ENCODE results near the gene ZNF264.
A peak's percentile ranks its signal among the peaks of the same experiment; 100 is the strongest.
"Not testable (repeated sequence)": the region's sequence is repeated elsewhere in the genome, so short reads cannot be mapped to it uniquely, and the experiment has no call there.

Gene ZNF264

GRCh38 chr19:57191141-57192076, at the start of gene ZNF264:
Gene ZNF264, plus strand, starts transcription at chr19:57191500. Its CDS starts 414 bp downstream, at chr19:57191914.
- DNase-seq = peak; percentile 87

- no peak for DNase-seq
These were observed 49.6 kb upstream of the ZNF264 start for GRCh38 chr19:57141699-57142098.

GRCh38 chr19:57152921-57153320, 38.4 kb upstream of the ZNF264 start:
- DNase-seq = no peak

- no peak for DNase-seq
These were observed 29.2 kb upstream of the ZNF264 start for GRCh38 chr19:57161985-57162539.

- no peak for DNase-seq
These were observed 25.5 kb upstream of the ZNF264 start for GRCh38 chr19:57165846-57166245.

GRCh38 chr19:57167385-57167784, 23.9 kb upstream of the ZNF264 start, which contains the start of gene DUXA:
Gene DUXA, minus strand, starts transcription at chr19:57167485. Its CDS starts 42 bp downstream, at chr19:57167443.
- no peak for DNase-seq

GRCh38 chr19:57171551-57172081, 19.7 kb upstream of the ZNF264 start:
- no peak for DNase-seq

- no peak for DNase-seq
These were observed 999 bp upstream of the ZNF264 start for GRCh38 chr19:57190301-57190700.

- no peak for DNase-seq
These were observed 749 bp downstream of the ZNF264 start for GRCh38 chr19:57192077-57192420.

- DNase-seq = no peak
These were observed 1.7 kb downstream of the ZNF264 start for GRCh38 chr19:57192993-57193392.

GRCh38 chr19:57197874-57198273, 6.6 kb downstream of the ZNF264 start:
- not testable (repeated sequence) for DNase-seq

- DNase-seq = no peak
These were observed 10.9 kb downstream of the ZNF264 start for GRCh38 chr19:57202160-57202559.

- DNase-seq = no peak
These were observed 19.1 kb downstream of the ZNF264 start for GRCh38 chr19:57210381-57210780.

GRCh38 chr19:57212109-57212508, 20.8 kb downstream of the ZNF264 start:
- DNase-seq = no peak

GRCh38 chr19:57227502-57227901, 36.2 kb downstream of the ZNF264 start:
- DNase-seq = no peak

GRCh38 chr19:57231686-57232085, 40.4 kb downstream of the ZNF264 start:
- no peak for DNase-seq

- no peak for DNase-seq
These were observed 41.9 kb downstream of the ZNF264 start for GRCh38 chr19:57233207-57233606.

- no peak for DNase-seq
These were observed 48.6 kb downstream of the ZNF264 start for GRCh38 chr19:57239982-57240310.

- peak; percentile 86 for DNase-seq
These were observed 49.2 kb downstream of the ZNF264 start, which contains the start of gene ZNF805 for GRCh38 chr19:57240311-57241090. Gene ZNF805, plus strand, starts transcription at chr19:57240632. Its CDS starts 260 bp downstream, at chr19:57240892.

GRCh38 chr19:57241176-57241575, 49.9 kb downstream of the ZNF264 start:
- DNase-seq = no peak

GRCh38 chr19:57242821-57243220, 51.5 kb downstream of the ZNF264 start:
- DNase-seq = no peak

GRCh38 chr19:57244513-57244912, 53.2 kb downstream of the ZNF264 start:
- DNase-seq = no peak

- DNase-seq = no peak
These were observed 53.8 kb downstream of the ZNF264 start for GRCh38 chr19:57245066-57245465.
